ENCODE data around the gene KXD1.
"Not testable (repeated sequence)": the region's sequence is repeated elsewhere in the genome, so short reads cannot be mapped to it uniquely, and the experiment has no call there.

Gene KXD1, protein sequence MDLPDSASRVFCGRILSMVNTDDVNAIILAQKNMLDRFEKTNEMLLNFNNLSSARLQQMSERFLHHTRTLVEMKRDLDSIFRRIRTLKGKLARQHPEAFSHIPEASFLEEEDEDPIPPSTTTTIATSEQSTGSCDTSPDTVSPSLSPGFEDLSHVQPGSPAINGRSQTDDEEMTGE

DNA sequence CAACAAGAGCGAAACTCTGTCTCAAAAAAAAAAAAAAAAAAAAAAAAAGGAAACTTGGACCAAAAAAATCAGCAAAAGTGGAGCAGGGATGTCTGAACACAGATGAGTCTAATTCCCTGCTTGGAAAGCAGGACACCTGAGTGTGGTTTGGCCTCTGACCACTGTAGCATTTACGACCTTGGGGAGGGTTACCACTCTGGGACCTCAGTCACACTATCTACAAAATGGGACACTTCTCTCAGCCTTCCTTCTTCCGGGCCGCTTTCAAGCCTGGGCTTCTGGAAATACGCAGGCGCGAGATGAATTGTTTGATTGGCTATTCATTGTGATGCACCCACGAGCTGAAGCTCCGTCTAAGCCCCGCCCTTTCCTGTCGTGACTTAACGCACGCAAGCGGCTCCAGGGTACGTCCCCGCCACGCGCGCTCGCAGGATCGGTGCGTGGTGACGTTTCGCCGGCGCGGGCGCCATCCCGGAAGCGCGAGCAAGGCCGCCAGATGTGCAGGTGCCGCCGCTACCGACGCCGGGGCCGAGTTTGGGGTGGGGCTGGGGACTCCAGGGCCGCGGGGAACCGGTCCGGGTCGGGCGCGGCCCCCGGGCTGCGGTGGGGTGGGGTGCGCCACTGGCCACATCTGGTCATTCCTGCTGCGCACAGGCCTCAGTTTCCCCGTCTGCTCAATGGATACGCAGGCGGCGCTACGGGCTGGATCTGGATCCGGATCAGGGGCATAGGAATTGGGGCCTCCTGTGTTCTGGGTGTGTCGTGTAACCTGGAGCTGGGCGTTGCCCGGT, at the start of gene KXD1:
KXD1 (plus strand) TSS at position 460 of the 791 bp plus-strand sequence. CDS start 4,187 bp downstream, outside the sequence.
- peak; percentile 95 for DNase-seq

DNA sequence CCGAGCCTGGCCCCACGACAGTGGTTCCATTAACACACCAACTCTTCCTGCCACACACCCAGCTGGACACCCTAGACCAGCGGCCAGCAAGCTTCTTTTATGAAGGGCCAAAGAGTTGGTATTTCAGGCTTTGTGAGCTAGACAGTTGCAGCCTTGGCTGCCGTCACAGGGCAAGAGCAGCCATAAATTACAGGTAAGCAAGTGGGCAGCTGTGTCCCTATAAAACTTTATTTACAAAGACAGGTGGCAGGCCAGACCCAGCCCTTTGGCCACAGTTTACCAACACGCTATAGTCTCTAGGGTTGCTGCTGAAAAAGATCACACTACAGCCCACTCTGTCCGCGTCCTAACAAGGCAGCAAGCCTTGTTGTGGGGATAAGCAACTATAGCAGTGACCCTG, 49.1 kb upstream of the KXD1 start:
- no peak for DNase-seq

DNA sequence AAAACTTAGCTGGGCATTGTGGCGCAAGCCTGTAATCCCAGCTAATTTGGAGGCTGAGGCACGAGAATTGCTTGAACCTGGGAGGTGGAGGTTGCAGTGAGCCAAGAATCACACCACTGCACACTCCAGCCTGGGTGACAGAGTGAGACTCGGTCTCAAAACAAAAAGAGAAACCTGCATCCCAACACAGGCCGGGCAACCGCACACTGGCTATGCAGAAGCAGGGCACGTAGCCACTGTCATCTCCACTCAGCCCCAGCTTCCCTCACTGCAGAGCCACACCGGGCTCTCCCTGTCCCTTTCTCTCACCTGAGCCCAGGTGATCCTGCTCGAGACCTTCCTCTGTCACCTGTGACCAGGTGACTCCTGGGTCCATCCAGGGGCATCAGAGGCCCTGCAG, 47.5 kb upstream of the KXD1 start:
- no peak for DNase-seq

DNA sequence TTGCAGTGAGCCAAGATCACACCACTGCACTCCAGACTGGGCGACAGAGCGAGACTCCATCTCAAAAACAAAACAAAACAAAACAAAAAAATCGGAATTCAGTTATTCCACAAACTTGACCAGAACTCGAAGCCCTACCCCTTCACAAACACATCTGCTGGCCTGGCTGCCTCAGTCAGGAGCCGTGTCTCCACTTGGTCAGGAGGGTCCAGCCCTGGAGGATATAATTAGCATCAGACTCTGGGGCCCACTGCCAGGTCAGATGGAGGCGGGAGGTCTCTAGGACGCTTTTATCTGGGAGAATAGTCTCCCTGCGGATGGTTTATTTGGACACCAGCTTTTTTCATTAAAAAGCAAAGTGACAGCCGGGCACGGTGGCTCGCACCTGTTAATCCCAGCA, 43.8 kb upstream of the KXD1 start:
- no peak for DNase-seq

DNA sequence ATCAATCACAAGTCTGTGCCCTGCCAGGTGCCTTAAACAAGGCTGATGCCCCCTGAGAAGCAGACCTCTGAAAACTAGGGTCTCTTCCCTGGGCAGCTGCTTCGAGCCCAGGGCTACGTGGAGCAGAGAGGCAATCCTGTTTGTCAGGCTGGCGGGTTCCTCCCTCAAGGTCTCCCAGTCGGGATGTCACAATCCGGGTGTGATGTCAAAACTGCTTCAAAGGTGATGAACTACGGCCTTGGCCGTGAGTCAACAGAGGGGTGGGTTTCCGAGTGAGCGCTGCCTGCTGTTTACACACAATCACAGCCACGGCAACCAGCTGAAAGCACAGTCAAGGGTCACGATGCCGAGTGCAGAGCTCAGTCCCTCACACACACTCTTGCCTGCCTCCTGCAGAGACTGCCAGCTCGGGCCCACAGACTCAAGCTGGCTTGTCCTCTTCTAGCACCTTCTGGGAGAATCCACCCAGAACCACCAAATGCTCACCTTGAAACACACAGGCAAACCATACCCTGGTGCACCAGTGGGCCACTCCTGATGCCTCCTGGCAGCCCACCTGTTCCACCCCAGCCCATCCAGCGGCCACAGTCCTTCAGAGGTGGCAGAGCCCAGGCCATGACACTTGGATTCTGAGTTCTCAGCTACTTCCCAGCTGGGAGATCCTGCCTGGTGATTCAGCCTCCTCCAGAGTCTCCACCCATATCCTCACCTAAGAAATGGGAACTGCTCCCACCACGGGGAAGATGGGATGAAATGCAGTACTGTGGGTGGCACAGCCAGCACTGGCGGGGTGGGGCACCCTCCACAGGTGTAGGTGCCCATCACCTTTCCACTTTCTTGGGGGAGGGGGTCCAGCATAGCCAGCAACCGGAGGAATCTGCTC, 42.6 kb upstream of the KXD1 start:
- peak; percentile 38 for DNase-seq

DNA sequence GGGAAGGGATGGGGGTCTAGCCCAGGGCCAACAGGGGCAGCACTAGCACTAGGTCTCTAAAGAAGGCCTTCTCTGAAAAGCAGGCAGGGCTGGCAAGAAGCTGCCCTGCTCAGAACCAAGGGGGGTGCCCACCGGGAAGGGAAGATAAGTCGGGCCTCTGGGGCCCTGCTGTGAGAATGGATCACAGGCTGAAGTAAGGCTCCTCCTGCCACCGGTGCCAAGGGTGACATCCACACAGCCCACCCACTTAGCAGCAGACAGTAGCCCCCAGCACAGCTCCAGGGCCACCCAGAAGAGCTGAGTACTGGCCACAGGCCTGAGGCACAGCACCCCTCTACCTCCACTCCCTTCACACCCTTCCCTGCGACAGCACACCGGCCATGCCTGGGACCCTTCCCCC, 41.7 kb upstream of the KXD1 start:
- DNase-seq: no peak

DNA sequence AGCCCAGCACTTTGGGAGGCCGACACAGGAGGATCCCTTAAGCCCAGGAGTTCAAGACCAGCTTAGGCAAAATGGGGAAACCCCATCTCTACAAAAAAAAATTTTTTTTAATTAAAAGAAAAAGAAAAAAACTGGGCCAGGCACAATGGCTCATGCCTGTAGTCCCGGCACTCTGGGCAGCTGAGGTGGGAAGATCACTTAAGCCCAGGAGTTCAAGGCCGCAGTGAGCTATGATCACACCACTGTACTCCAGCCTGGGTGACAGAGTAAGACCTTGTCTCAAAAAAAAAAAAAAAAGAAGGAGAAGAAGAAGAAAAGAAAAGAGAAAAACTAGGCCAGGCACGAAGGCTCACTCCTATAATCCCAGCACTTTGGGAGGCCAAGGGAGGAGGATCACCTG, 40.1 kb upstream of the KXD1 start:
- no peak for DNase-seq

DNA sequence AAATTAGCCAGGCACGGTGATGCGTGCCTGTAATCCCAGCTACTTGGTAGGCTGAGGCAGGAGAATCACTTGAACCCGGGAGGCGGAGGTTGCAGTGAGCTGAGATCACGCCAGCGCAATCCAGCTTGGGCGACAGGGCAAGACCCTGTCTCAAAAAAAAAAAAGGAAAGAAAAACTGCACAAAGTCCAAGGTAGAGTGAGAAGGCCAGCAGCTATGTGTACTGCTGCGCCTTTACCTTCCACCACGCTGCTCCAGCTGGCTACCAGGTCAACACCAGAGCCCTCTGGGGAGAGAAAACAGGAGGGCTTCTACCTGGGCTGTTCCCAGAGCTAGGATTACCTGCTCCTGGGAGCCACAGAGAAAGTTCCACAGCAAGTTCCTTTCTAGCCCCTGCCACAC, 39.0 kb upstream of the KXD1 start:
- DNase-seq: no peak

DNA sequence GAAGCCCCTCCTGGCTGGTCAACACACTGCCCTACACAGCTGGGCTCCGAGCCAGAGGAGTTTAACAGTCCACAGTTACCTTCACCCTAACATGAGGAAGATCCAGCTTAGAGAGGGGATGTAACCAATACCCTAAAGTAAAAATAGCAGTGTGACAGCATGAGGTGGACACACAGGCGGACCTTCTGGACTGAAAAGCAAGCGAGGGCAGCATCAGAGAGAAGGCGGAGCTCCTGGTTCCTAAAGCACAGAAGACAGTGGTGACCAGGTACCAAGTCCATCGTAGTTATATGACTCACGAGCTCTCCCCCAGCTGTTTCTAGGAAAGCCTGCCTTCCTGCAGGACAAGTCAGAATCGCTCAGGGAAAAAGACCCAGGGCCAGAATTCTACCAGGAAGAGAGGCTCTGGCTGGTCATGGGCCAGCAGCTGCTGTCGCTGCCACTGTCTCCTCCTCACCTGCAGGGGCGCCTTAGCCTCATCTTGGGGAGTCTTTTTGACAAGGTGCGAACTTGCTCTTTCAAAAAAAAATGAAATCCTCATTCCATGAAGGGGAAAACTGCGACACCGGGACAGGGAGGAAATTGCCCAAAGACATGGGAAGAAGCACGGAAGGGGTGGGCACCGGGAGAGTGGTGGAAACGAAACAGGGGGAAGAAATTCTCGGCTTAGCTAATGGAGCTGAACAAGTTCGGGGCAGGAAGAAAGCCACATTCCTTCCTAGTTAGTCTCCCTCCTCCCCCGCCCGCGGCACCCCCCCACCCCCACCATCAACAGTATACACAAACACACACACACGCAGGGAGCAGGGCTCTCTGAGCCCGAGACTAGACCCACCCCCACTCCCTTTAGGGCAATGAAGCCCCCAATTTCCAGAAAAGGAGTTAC, 37.5 kb upstream of the KXD1 start:
- peak; percentile 19 for DNase-seq

DNA sequence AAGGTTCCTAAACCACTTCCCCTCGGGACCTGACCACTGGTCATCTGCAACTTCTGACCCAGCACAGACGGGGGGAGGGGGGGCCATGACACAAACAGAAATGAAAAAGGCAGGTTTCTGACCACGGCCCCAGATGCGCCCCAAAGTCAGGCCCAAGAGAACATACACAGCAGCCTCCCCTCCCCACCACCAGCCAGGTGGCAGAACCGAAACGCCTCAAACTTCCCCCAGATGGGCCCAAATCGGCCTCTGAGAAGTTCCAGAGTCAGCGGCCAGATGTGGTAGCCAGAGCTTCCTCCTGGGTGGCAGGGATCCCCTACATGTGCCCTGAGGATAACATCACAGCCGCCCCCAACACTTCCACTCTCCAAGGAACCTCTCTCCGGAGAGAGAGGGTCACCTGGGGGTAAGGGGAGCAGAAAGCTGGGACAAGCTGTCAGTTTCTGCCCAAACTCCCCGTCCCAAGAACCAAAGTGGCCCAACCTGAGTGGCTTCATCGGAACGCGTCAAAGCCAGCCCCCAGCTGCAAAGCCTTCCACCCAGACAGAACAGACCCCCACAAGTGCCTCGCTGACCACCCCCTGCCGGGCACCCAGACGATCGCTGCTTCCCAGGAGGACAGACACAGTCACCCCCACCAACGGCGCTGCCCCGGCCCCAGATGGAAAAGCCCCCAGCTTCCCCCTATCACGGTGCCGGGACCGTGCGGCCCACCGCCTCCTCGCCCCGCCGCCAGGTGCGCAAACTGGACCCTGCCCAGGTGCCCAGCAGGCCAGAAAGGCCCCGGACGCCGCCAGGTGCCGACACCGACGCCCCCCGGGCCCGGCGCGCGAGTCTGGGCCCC, 36.6 kb upstream of the KXD1 start:
- DNase-seq: no peak

DNA sequence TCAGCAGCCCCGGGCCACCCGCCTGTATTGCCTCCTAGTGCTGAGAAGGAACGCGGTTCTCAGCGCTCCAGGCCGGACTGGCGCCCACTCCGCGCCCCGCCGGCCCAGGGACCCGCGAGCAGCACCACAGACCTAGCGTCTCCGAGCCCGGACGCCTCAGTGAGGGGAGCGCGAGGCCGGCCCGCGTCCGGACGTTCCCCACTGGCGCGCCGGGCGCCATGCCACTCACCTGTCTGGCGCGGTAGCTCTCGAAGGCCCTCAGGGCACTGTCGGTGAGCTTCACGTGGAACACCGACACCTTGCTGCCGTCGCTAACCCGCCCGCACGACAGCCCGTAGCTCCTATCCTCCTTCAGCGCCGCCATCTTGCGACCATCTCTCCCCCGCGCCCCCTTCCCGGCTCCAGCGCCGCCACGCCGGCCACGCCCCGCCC, 36.0 kb upstream of the KXD1 start, which contains the start of gene ELL:
ELL (minus strand) TSS at position 379 of the 432 bp plus-strand sequence; CDS start at position 364, 15 bp downstream.
- no peak for DNase-seq

DNA sequence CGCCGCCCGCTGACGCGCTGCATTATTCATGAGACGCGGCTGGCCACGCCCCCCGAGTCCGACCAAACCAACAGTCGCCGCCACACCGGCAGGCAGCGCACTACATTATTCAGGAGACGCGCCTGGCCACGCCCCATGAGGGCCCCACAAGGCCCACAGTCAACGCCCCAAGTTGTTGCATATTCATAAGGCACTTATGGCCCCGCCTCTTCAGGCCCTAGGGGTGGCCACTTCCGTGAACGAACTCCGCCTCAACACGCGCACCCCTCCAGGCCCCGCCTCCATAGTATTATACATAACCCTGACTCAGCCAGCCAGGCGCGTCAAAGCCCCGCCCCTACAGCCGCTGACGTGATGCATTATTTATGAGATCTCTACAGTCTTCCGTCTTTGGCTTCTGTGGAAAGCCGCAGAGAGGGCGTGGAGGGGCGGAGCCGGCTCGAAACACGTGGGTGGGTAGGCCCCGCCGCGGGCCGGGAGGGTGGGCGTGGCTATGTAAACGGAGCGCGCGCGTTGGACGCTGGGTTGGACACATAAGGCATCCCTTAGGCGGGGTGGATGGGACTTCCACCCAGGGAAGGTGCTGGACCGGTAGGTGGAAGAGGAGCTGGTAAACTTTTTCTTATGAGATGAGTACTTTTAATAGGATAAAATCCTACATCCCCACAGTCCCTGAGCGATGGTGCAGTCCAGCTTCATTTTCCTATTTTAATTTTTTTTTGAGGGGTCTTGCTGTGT, 35.4 kb upstream of the KXD1 start:
- DNase-seq: peak; percentile 100

DNA sequence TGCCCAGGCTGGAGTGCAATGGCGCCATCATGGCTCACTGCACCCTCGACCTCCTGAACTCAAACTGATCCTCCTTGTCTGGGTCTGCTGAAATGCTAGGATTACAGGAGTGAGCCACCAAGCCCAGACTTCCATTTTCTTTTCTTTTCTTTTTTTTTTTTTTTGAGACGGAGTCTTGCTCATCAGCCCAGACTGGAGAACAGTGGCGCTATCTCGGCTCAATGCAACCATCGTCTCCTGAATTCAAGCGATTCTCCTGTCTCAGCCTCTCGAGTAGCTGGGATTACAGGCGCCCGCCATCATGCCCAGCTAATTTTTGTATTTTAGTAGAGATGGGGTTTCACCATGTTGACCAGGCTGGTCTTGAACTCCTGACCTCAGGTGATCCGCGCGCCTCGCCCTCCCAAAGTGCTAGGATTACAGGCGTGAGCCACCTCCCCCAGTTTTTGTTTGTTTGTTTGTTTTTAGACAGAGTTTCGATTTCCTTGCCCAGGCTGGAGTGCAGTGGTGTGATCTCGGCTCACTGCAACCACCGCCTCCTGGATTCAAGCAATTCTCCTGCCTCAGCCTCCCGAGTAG, 34.7 kb upstream of the KXD1 start:
- not testable (repeated sequence) for DNase-seq

DNA sequence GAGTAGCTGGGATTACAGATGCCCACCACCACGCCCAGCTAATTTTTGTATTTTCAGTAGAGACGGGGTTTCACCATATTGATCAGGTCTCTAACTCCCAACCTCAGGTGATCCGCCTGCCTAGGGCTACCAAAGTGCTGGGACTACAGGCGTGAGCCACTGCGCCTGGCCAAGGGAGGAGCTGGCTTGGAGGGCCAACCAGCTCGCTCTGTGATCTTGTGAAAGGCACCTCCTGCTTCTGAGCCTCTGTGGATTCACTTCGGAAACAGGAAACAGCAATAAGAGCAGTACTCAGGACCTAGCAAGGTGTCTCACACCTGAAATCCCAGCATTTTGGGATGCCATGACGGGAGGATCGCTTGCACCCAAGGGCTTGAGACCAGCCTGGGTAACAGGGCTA, 33.8 kb upstream of the KXD1 start:
- DNase-seq: no peak

DNA sequence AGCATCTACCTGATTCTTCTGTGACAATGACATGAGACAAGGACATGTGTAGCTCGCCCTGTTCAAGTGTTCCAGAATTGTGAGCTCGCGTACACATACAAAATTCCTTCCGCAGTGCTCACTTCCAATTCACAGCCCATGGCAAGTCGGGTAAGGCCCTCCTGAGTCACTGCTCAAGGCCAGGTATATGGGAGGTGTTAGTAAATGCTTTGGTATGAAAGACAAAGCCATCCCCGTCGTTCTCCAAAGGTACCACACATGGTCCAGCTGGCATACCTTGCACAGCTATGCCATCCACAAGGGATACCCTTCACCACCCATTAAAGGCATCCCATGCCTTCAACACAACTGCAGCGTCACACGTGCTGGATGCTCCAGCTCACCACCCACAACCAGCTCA, 31.4 kb upstream of the KXD1 start:
- DNase-seq: no peak

DNA sequence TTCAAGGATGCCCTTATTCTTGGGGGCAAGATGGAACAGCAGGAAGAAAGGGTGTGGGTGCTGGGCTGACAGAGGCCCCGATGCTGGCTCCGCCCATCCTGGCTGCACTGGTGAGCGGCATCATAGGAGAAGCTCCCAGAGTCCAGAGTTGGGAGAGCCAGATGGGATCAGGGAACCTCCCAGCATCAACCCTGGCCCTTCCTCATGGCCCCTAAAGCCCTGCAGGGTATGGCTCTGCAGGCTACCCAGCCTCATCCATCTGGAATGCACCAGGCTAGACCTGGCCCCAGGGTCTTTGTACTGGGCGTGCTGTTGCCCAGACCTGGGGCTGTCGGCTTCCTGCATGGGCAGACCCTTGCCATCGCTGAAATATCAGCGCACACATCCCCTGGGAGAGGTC, 27.9 kb upstream of the KXD1 start:
- no peak for DNase-seq

DNA sequence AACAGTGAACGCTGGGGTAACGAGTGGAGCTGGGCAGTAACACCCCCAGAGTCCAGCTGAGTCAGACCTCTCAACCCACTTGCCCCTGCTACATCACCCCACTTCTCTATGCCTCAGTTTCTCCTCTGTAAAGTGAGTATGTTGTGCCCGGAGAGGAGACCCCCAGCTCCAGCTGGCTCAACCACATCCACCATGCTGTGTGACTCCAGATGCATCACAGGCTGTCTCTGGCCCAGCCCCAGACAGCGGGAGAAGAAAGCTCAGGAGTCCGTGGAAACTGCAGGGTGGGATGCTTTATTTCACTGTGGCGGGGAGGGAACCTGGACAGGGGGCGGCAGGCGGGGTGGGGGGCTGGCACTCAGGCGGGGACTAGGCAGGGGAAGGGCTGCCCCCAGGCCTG, 26.2 kb upstream of the KXD1 start:
- no peak for DNase-seq

DNA sequence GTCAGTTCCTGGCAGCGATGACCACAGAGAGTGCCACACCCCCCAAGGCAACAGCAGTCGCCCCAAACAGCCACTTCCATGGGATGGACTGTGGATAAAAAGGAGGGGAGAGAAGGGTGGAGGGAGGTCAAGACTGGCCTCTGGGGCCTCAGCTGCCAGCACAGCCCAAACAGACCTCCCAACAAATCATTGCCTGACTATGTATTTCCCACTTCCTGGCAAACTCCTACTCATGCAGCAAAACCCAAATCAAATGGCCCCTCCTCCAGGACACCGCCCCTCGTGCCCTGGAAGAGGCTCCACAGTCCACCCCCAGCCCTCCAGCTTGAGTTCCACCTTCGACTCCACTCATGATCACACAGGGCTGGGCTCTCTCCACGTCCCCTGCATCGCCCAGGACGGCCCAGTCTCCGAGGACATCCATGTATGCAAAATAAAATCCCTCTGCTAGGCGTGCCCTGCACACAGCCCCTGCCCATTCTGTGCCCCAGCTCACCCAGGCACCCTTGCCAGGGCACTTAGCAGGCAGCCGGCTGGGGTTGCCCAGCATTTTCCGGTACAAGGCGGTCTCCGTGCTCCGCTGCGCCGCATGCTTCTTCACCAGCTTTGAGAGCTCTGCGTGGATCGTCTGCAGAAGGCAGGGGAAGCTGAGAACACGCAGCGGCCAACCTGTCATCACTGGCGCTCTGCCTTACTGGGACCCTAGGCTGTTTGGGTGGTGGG, 25.3 kb upstream of the KXD1 start:
- no peak for DNase-seq

DNA sequence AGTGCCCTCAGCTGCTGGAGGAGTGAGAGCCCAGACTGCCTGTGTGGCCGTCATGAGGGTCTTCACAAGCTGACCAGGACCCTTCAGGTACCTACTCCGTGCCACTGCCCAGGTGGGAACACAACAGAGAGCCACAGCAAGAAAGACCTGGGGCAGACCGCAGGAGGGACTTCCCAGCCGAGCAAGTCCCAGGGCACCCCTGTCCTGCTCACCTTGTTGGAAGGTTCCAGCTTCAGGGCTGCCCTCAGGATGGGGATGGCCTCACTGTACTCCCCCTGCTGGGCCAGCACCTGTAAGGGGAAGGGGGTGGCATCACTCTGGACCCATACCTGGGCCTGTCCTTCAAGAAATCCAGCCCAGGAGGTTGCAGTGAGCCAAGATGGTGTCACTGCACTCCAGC, 24.6 kb upstream of the KXD1 start:
- no peak for DNase-seq

DNA sequence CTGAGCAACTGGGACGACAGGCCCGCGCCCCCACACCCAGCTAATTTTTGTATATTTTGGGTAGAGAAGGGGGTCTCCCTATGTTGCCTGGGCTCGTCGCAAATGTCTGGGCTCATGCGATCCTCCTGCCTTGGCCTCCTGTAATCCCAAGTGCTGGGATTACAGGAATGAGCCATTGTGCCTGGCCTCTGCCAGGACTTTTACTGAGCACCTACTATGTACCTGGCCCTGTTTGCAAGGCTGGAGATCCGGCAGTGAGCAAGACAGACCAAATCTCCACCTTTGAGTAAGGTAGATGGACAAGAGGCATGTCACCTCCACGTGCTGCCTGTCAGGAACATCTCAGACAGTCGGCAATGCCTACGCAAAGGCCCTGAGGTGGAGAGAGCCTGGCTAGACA, 21.2 kb upstream of the KXD1 start:
- DNase-seq: no peak

All from NCI-H1092 treated with DMSO at 0.1 percent for 48 hours (cell line).